Activated T-helper 1 cell treated with anti-CD3 and anti-CD28 coated beads, Interleukin-12 subunit alpha, Interleukin-12 subunit beta, Interleukin-2, Interleukin-4 antibody, amounts not matched to agents 30 ng/mL and 10 ng/mL and 1 ng/mL, durations not matched to agents 14 hours and 24 hours and 36 hours (primary cell): ENCODE measurements around the gene MROH7. TPM values are rescaled to one million over a fixed set of nuclear protein-coding genes. Genes with fewer than 3 reads are reported as not detected.

Experiments used
- DNase-seq: peaks from one replicate; pipeline ENCODE4 v3.0.0; 2021; ENCODE audit warnings: low spot score
- H3K27ac Mint-ChIP-seq: one replicate; pipeline ENCODE4 v1.8.0; 2021; ENCODE audit warnings: mild to moderate bottlenecking, mixed read lengths
- H3K27me3 Mint-ChIP-seq: one replicate; pipeline ENCODE4 v1.8.0; 2022; ENCODE audit warnings: mild to moderate bottlenecking, moderate library complexity, mixed read lengths; ENCODE audit not compliant: insufficient read depth
- H3K36me3 Mint-ChIP-seq: one replicate; pipeline ENCODE4 v1.8.0; 2021; ENCODE audit warnings: low read depth, mixed read lengths
- H3K4me1 Mint-ChIP-seq: one replicate; pipeline ENCODE4 v1.8.0; 2021; ENCODE audit warnings: low read depth, mixed read lengths
- H3K4me3 Mint-ChIP-seq: one replicate; pipeline ENCODE4 v1.8.0; 2021; ENCODE audit warnings: mild to moderate bottlenecking, moderate library complexity, mixed read lengths
- H3K9me3 Mint-ChIP-seq: one replicate; pipeline ENCODE4 v1.8.0; 2021; ENCODE audit warnings: mixed read lengths
- intact Hi-C: fragments of 100-400 bp; cut with micrococcal nuclease; formaldehyde crosslinking; loops from one replicate; pipeline ENCODE4 v1.15.1; 2024
- total RNA-seq: library from RNA; stranded (reverse); gene quantifications from 2 replicates; pipeline ENCODE4 v1.2.3, GENCODE V29; 2022

Gene MROH7
- total RNA-seq, 1 donor from 2014 or later = not detected

DNA sequence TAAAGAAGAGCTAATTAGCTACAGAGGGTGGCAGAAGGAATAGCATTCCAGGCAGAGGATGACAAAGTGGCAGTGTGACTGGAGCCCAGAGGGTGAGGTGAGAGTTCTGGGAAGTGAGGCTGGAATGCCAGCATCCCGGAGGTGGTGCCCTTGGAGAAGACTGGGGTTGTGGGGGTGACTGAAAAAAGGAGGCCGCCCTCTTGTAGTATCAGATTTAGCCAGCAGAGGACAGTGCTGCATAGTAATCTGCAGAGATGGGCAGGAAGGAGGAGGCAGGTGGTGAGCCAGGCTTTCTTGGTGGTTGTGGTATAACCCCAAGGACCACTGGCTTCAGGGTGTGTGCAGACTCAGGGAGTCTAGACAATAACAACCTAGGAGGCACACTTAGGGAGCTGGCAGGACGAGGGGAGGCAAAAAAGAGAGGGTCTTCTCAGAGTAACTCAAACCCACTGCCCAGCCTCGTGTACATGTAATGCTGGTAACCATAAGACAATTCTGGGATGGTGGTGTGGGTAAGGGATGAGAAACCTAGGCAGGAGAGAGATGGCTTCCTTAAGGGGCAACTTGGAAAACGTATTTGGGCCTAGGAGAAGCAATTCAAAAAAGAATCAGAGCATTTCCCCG, 30.5 kb downstream of the MROH7 start:
- Mint-ChIP-seq H3K4me3 (no peak overlapping the region), H3K4me1 (no peaks in the 10 kb centered on the region), H3K9me3 (no peaks in the 10 kb centered on the region), H3K36me3 (no peaks in the 10 kb centered on the region), H3K27me3 (peaks cover 6% of the 10 kb centered on the region), H3K27ac (no peak overlapping the region)
- DNase-seq = peak; percentile 59
- intact Hi-C loops = loop anchor here (1.0 to 5.0 kb wide), 5 partner anchors 43 to 600 kb away; partner anchors contain the start of genes BSND, PARS2 and TTC4

DNA sequence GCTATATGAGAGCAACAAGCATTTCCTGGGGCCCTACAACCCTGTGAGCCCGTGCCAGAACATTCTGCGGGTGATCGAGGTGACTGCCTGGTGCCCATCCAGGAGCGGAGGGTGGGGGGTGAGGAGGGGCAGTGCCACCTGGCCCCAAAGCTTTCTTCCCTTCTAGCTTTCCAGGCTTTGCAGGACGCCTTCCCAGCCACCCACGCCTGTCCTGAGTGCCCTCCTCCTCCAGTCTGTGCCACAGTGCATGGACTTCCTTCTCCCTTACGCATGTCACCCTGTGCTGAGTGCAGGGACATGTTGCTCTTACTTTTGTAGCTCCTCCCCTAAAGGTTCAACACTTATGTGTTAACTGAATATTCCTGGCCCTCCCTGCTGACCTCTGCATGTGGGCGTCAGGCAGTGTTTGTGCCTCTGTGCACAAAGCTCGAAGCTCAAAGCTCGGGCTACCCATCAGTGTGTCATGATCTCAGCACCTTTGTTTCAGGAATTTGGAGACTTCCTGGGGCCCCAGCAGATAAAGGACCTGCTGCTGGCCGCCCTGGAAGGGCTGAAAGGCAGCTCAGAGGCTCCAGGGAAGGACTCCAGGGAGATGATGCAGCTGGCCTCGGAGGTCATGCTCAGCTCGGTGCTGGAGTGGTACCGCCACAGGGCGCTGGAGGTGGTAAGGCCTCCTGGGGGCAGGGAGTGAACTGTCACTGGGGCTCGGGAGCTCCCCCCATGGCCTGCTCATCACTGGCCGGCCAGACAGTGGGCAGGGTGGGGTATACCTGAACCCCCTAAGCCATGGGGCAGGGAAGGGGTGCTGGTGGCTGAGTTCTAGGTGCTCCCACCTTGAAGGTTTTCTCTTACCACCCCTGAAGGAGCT, 37.4 kb downstream of the MROH7 start:
- no peak overlapping the region for H3K27ac Mint-ChIP-seq
- intact Hi-C loops = no loop called here
- no peaks in the 10 kb centered on the region for H3K4me1 Mint-ChIP-seq
- no peak overlapping the region for H3K4me3 Mint-ChIP-seq
- no peaks in the 10 kb centered on the region for H3K27me3 Mint-ChIP-seq
- DNase-seq = no peak
- no peaks in the 10 kb centered on the region for H3K9me3 Mint-ChIP-seq
- no peaks in the 10 kb centered on the region for H3K36me3 Mint-ChIP-seq

DNA sequence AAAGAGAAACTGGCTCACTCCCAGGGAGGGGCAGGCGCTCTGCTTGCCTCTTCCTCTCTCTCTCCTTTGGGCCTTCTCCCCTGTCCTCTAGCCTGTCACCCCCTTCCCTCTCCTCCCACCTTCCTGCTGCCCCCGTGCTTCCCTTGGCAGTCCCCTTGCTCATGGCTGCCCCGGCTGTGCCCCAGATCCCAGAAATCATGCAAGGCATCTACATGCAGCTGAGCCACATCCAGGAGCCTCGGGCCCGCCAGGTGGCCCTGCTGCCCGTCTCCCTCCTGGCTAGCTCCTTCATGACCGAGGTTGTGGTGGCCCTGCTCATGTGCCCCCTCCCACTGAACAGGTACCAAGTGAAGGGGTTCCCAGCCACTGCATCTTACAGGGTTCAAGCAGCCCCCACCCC, 38.1 kb downstream of the MROH7 start:
- H3K4me1 Mint-ChIP-seq = no peaks in the 10 kb centered on the region
- no peak overlapping the region for H3K27ac Mint-ChIP-seq
- DNase-seq = no peak
- H3K9me3 Mint-ChIP-seq = no peaks in the 10 kb centered on the region
- no peaks in the 10 kb centered on the region for H3K36me3 Mint-ChIP-seq
- no peaks in the 10 kb centered on the region for H3K27me3 Mint-ChIP-seq
- no peak overlapping the region for H3K4me3 Mint-ChIP-seq
- intact Hi-C loops = no loop called here

DNA sequence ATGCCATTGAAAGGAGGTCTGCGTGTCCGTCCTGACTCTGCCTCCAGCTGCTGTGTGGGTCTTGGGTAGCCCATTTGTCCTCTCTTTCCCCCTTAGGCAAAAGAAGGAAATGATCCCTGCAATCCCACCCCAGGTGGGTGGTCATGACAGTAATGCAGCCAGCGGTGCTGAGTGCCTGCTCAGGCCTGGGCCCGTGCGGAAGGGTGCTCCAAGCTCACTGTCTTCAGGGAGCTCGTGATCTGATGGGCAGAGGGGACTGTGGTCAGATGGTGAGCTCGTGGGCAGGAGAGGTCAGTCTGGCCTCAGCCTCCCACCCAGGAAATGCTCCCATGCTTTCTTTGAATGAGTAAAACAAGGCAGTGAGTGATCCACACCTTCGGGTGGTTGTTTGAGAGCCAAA, 38.8 kb downstream of the MROH7 start:
- Mint-ChIP-seq H3K4me1 (no peaks in the 10 kb centered on the region), H3K27ac (no peak overlapping the region), H3K27me3 (no peaks in the 10 kb centered on the region), H3K36me3 (no peaks in the 10 kb centered on the region), H3K4me3 (no peak overlapping the region), H3K9me3 (no peaks in the 10 kb centered on the region)
- no peak for DNase-seq
- intact Hi-C loops = no loop called here

DNA sequence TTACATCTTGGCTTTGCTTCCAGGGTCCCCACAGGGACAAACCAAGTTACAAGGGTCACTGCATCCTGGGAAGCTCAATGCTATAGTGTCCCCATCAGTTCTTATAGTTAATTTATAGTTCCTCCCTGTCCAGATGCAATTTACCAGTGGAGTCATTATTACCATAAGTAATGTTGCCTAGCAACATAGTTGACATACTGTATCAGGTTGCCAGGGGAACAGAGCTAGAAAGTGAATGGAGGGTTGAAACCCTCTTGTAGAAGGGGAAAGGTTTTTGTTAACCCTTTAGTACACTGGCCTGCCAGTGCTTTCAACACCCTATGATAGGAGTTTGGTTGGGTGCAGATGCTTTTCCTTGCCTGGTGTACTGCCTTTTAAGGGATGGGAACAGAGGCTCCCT, 39.8 kb downstream of the MROH7 start:
- intact Hi-C loops = no loop called here
- no peaks in the 10 kb centered on the region for H3K27me3 Mint-ChIP-seq
- no peak overlapping the region for H3K27ac Mint-ChIP-seq
- H3K4me1 Mint-ChIP-seq = no peaks in the 10 kb centered on the region
- H3K36me3 Mint-ChIP-seq = no peaks in the 10 kb centered on the region
- H3K4me3 Mint-ChIP-seq = no peak overlapping the region
- no peaks in the 10 kb centered on the region for H3K9me3 Mint-ChIP-seq
- no peak for DNase-seq

DNA sequence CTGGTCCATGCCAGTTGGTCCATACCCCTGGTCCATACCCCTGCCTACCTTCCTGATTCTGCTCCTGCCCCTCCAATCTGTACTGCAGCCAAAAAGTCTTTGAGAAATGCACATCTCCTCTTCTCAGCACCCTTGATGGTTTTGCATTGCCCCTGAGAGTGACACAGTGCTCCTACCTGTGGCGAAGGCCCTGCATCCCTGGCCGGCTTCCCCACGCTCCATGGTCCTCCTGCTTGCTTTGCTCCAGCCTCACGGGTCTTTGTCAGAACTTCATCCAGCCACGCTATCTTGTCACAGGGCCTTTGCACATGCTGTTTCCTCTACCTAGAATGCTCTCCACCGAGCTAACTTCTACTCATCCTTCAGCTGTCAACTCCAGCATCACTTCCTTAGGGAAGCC, 41.9 kb downstream of the MROH7 start:
- intact Hi-C loops = no loop called here
- H3K4me3 Mint-ChIP-seq = no peak overlapping the region

DNA sequence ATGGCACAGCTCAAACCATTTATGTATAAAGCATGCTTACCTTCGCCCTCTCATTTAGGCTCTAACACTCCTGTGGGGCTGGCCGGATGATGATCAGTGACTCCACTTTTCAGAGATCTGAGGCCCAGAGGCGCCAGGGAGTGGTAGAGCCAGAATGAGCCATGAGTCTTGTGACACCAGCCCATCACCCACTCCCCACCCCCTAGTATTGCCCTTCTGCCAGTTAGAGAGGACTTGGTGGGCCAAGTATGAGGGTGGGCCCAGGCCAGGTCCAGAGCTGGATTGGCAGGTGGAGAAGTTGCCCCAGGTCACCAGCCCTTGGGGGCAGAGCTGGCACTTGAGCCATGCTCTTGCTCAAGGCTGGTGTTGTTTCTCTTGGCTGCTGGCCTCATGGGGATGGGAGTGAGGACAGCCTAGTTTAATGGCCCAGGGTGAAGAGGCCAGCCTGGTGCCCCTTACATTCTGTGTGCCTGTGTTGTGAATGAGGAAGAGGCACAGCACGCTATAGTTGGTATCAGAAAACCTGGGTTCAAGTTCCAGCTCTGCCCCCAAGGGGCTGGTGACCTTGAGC, 43.8 kb downstream of the MROH7 start:
- Mint-ChIP-seq H3K4me1 (no peaks in the 10 kb centered on the region), H3K27me3 (no peaks in the 10 kb centered on the region), H3K36me3 (no peaks in the 10 kb centered on the region), H3K9me3 (no peaks in the 10 kb centered on the region), H3K27ac (no peak overlapping the region), H3K4me3 (no peak overlapping the region)
- no peak for DNase-seq
- intact Hi-C loops = no loop called here

More for the DNA sequence above, 41.9 kb downstream of the MROH7 start:
- Mint-ChIP-seq H3K4me1 (no peaks in the 10 kb centered on the region), H3K36me3 (no peaks in the 10 kb centered on the region), H3K27me3 (no peaks in the 10 kb centered on the region), H3K27ac (no peak overlapping the region), H3K9me3 (no peaks in the 10 kb centered on the region)
- DNase-seq = no peak

DNA sequence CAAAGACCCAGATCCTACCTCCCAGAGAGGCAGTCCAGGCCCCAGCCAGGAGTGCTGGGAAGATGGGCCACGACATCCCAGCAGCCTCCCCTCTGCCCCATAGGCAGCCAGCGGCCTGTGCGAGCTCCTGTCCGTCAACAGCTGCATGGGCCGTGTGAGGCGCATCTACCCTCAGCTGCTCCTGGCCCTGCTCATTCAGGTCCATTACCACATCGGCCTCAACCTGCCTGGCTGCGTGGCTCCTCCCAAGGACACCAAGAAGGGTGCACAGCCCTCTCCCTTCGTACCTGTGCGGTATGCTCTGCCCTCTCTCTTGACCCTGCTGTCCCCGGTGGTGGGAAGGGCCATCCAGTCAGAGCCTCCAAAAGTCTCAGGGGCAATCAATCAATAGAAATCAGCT, 44.6 kb downstream of the MROH7 start:
- H3K27me3 Mint-ChIP-seq = no peaks in the 10 kb centered on the region
- H3K36me3 Mint-ChIP-seq = no peaks in the 10 kb centered on the region
- no peaks in the 10 kb centered on the region for H3K4me1 Mint-ChIP-seq
- no peaks in the 10 kb centered on the region for H3K9me3 Mint-ChIP-seq
- no peak for DNase-seq
- H3K4me3 Mint-ChIP-seq = no peak overlapping the region
- H3K27ac Mint-ChIP-seq = no peak overlapping the region
- intact Hi-C loops = no loop called here

DNA sequence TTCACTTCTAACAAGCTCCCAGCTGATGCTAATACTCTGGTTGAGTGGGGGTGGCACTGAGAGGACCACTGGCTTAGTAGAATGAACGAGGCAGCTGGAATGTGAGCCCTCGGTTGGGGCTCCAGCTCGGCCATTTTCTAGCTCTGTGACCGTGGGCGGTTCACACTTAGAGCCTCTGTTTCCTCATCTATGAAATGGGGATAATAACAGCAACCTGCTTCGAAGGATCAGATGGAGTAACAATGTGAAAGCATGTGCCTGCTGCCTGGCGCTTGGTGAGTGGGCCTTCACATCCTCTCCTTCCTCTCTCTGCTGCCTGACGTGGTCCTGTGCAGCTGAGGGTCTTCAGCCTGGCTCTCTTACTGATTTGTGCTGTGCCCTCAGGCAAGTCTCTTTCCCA, 53.2 kb downstream of the MROH7 start:
- no peaks in the 10 kb centered on the region for H3K9me3 Mint-ChIP-seq
- intact Hi-C loops = no loop called here
- H3K27ac Mint-ChIP-seq = no peak overlapping the region
- DNase-seq = no peak
- no peaks in the 10 kb centered on the region for H3K4me1 Mint-ChIP-seq
- no peaks in the 10 kb centered on the region for H3K27me3 Mint-ChIP-seq
- no peaks in the 10 kb centered on the region for H3K36me3 Mint-ChIP-seq
- no peak overlapping the region for H3K4me3 Mint-ChIP-seq

DNA sequence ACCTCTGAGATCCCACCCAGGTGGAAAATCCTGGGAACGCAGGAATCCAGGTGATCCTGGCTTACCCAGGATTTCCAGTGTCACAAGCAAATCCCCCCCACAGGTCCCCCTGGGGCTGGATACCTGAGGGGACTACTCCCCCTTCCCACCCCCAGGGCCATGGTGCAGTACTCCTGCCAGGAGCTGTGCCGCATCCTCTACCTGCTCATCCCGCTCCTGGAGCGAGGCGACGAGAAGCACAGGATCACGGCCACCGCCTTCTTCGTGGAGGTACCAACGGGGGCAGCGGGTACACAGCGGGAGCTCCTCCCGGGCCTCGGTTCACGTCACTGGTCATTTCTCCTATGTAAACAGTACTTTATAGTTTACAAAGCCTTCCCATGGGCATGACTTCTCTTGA, 53.6 kb downstream of the MROH7 start:
- H3K27ac Mint-ChIP-seq = no peak overlapping the region
- H3K9me3 Mint-ChIP-seq = no peaks in the 10 kb centered on the region
- intact Hi-C loops = no loop called here
- H3K36me3 Mint-ChIP-seq = no peaks in the 10 kb centered on the region
- no peak for DNase-seq
- no peak overlapping the region for H3K4me3 Mint-ChIP-seq
- H3K27me3 Mint-ChIP-seq = no peaks in the 10 kb centered on the region
- H3K4me1 Mint-ChIP-seq = no peaks in the 10 kb centered on the region

DNA sequence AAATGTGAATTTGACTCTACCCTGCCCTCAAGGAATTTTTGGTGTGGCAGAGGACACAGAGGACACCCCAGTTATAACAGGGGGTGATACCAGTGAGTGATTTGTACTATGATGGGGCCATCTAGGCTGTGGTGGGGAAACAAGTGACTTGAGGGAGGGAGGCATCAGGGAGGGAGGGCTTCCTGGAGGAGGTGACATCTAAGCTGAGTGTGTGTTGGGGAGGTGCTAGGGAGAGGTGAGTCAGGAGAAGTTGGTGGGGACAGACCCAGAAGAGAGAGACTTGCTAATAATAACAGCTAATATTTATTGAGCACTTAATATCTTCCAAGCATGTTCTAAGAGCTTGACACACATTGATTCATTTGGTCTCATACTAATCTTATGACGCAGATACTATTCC, 54.2 kb downstream of the MROH7 start:
- no peaks in the 10 kb centered on the region for H3K27me3 Mint-ChIP-seq
- H3K4me3 Mint-ChIP-seq = no peak overlapping the region
- DNase-seq = no peak
- H3K27ac Mint-ChIP-seq = no peak overlapping the region
- H3K4me1 Mint-ChIP-seq = no peaks in the 10 kb centered on the region
- no peaks in the 10 kb centered on the region for H3K9me3 Mint-ChIP-seq
- no peaks in the 10 kb centered on the region for H3K36me3 Mint-ChIP-seq
- intact Hi-C loops = no loop called here

DNA sequence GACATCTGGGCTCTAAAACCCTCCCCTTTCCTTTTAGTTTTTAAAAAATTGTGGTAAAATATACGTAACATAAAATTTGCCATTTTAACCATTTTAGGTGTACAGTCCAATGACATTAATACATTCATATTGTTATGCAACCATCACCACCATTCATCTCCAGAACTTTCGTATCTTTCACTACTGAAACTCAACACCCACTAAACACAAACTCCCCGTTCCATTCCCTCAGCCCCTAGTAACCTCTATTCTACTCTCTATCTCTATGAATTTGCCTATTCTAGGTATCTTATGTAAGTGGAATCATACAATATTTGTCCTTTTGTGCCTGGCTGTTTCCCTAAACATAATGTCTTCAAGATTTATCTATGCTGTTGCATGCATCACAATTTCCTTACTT, 54.7 kb downstream of the MROH7 start:
- H3K27me3 Mint-ChIP-seq = no peaks in the 10 kb centered on the region

DNA sequence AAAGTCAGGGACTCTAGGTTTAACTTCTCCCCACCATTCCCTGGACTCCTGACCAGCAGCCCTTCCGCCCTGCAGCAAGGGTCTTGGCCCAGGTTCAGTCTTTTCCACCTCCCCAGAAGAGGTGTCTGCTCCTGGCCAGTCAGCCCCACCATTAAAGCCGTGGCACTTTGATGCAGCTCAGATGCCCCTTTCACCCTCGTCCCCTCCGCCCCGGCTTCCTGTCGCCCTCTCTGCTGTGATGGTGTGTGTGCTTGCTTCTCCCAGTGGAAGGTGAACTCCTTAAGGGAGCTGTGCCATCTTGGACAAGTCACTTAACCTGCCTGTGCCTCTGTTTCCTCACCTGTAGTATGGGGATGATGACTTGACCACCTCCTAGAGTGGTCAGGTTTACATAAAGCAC, 56.3 kb downstream of the MROH7 start:
- Mint-ChIP-seq H3K27ac (no peak overlapping the region), H3K9me3 (no peaks in the 10 kb centered on the region), H3K36me3 (no peaks in the 10 kb centered on the region), H3K27me3 (no peaks in the 10 kb centered on the region), H3K4me3 (no peak overlapping the region), H3K4me1 (no peaks in the 10 kb centered on the region)
- intact Hi-C loops = no loop called here
- DNase-seq = no peak

More for the DNA sequence above, 54.7 kb downstream of the MROH7 start:
- Mint-ChIP-seq H3K4me3 (no peak overlapping the region), H3K27ac (no peak overlapping the region), H3K9me3 (no peaks in the 10 kb centered on the region), H3K36me3 (no peaks in the 10 kb centered on the region), H3K4me1 (no peaks in the 10 kb centered on the region)
- no peak for DNase-seq
- intact Hi-C loops = no loop called here
